ENCODE results near the gene ZBTB39. TPM values are rescaled to one million over a fixed set of nuclear protein-coding genes. Genes with fewer than 3 reads are reported as not detected.
A peak's percentile ranks its signal among the peaks of the same experiment; 100 is the strongest.

The ZBTB39 gene
- total and polyA plus RNA-seq, 4 donors, result 1.5 to 6.8 (median 4.3) TPM

DNA sequence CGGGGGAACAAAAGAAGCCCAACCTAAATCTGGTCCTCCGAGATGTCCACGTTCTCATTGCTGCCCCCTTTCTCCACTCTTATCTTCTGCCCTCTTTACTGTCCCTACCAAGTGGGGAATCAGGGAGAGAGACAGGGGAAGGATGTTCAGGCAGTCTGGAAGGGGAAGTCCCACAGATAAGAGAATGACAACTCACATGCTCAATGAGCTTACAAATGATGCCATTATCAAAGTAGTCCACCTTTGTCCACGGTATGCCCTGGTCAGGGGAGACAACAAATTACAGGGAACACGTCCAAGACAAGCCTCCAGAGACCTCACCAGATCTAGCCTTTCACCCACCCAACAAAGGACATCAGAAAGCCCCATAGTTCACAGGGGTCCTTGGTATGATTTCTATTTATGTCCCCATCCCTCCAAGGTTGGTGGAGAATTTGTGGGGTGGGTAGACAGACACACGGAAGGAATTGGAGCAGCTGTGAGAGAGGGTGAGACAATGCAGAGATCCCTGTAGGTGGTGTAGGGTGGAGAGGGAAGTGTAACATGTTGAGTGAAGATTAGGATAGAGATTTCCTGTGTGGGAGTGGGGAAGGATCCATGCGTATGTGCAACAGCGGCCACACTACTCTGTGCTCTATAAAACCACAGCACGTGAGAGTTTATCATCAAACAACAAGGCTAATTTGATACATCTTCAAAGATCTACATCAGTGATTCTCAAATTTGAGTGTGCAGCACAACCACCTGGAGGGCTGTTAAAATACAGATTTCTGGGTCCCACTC, 32.9 kb upstream of the ZBTB39 start:
- Histone ChIP-seq H3K9me3 (ENCODE audit: control insufficient read depth, low read length) (no peaks in the 10 kb centered on the region), H3K27ac (ENCODE audit: low read depth in 1 of 2, low read length in 2 of 2) (no peak overlapping the region), H3K4me1 (ENCODE audit: control insufficient read depth in 1 of 2, insufficient read depth in 2 of 2, low read length in 2 of 2) (no peaks in the 10 kb centered on the region), H3K4me3 (ENCODE audit: low read length in 2 of 2) (no peak overlapping the region), H3K27me3 (ENCODE audit: control insufficient read depth in 1 of 2, insufficient read depth in 2 of 2, low read length in 1 of 2) (no peaks in the 10 kb centered on the region), H3K36me3 (ENCODE audit: control insufficient read depth in 1 of 2, insufficient read depth in 2 of 2, low read length in 1 of 2) (no peaks in the 10 kb centered on the region)
- intact Hi-C loops (cut with DNase I), result no loop called here
- DNase-seq, result no peak
- WGBS, 2 donors, result 83% methylated on average over 9 of the region's 9 CpGs
- no peak for ATAC-seq (ENCODE audit: low FRiP score)

DNA sequence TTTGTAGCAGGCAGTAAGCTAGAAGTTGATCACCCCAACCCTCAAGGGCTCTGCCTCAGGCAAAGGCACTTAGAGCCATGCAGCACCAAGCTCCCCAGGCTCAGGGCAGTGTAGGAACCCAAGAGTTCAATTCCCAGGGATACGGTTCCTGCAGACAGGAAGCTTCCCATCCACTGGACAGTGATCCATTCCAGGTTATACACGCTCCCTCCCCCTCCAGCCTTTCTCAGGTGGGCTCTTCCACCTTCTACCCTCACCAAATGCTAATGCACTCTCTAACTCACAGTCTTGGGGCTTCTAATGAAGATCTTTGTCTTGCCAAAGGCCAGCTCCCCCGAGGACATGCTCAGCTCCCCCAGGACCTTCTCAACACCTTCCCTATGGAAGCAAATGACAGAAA, 30.9 kb upstream of the ZBTB39 start:
- Histone ChIP-seq H3K4me3 (ENCODE audit: low read length in 2 of 2) (no peak overlapping the region), H3K4me1 (ENCODE audit: control insufficient read depth in 1 of 2, insufficient read depth in 2 of 2, low read length in 2 of 2) (no peaks in the 10 kb centered on the region), H3K27me3 (ENCODE audit: control insufficient read depth in 1 of 2, insufficient read depth in 2 of 2, low read length in 1 of 2) (no peaks in the 10 kb centered on the region), H3K9me3 (ENCODE audit: control insufficient read depth, low read length) (no peaks in the 10 kb centered on the region), H3K27ac (ENCODE audit: low read depth in 1 of 2, low read length in 2 of 2) (no peak overlapping the region), H3K36me3 (ENCODE audit: control insufficient read depth in 1 of 2, insufficient read depth in 2 of 2, low read length in 1 of 2) (no peaks in the 10 kb centered on the region)
- ATAC-seq (ENCODE audit: low FRiP score), result no peak
- intact Hi-C loops (cut with DNase I), result no loop called here
- DNase-seq, result no peak
- 45 to 70% methylated on average over 3 of the region's 3 CpGs for WGBS, 2 donors

DNA sequence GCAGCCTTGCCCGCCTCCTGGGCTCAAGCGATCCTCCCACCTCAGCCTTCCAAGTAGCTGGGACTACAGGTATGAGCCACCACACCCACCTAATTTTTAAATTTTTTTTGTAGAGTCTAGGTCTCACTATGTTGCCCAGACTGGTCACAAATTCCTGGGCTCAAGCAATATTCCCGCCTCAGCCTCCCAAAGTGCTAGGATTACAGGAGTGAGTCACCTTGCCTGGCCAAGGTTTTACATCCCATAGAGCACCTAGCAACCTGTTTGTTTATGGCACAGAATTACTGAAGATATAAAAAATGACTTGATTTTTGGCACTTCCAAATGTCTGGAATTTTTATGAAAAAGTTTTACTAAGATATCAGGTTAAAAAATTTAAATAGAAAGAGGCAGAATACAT, 27.1 kb upstream of the ZBTB39 start:
- H3K27ac ChIP-seq (ENCODE audit: low read depth in 1 of 2, low read length in 2 of 2), result no peak overlapping the region
- intact Hi-C loops (cut with DNase I), result no loop called here
- ATAC-seq (ENCODE audit: low FRiP score) (no peak), DNase-seq (no peak)
- WGBS, 2 donors, result 88 to 94% methylated on average over 3 of the region's 3 CpGs
- H3K36me3 ChIP-seq (ENCODE audit: control insufficient read depth in 1 of 2, insufficient read depth in 2 of 2, low read length in 1 of 2), result no peaks in the 10 kb centered on the region
- no peaks in the 10 kb centered on the region for H3K9me3 ChIP-seq (ENCODE audit: control insufficient read depth, low read length)
- H3K27me3 ChIP-seq (ENCODE audit: control insufficient read depth in 1 of 2, insufficient read depth in 2 of 2, low read length in 1 of 2), result no peaks in the 10 kb centered on the region
- no peak overlapping the region for H3K4me3 ChIP-seq (ENCODE audit: low read length in 2 of 2)
- H3K4me1 ChIP-seq (ENCODE audit: control insufficient read depth in 1 of 2, insufficient read depth in 2 of 2, low read length in 2 of 2), result no peaks in the 10 kb centered on the region

DNA sequence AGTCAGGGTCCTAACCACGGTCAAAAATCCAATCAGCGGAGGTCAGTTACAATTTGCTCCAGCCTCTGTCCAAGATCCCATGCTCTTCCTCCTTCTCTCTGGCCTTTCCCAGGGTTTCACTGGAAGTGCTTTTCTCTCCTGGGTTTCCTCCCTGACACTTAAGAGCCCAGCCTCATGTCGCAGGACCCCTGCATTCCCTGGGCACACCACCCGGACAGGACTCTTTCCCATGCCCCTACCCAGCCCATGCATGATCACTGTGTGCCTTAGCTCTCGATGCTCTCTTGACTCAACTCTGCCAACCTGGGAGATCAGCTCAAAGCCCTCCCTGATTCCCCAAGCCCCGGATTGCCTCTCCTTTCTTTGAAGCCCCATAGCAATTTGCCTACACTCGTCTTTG, 25.4 kb upstream of the ZBTB39 start:
- intact Hi-C loops (cut with DNase I), result no loop called here

DNA sequence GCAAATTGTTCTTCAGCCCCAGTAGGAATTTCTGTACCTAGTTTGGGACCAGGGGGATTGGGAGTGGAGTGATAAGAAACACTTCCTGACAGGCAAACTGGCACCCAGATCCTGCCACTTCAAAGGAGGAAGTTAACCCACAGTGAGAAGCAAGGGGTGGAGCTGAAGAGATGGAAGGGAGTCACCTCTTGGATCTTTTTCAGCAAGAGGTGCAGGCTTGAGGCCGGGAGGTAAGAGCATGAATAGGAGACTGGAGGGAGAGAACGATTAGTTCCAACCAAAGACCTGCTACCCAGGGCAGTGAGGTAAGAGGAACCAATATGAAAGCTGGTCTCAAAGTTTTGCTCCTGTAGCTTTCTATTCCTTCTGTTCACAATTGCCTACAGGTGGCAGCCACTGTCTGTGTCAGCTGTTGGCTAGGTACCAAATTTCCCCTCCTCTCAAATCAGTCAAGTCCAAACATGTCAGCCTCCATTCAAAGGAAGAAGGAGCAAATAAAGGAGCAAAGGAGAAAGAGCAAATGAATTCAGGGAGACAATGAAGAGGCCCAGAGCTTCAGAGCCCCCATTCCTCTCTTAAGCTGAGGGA, 24.9 kb upstream of the ZBTB39 start:
- DNase-seq (no peak), ATAC-seq (ENCODE audit: low FRiP score) (no peak)
- Histone ChIP-seq H3K36me3 (ENCODE audit: control insufficient read depth in 1 of 2, insufficient read depth in 2 of 2, low read length in 1 of 2) (no peaks in the 10 kb centered on the region), H3K9me3 (ENCODE audit: control insufficient read depth, low read length) (no peaks in the 10 kb centered on the region), H3K27ac (ENCODE audit: low read depth in 1 of 2, low read length in 2 of 2) (no peak overlapping the region), H3K27me3 (ENCODE audit: control insufficient read depth in 1 of 2, insufficient read depth in 2 of 2, low read length in 1 of 2) (no peaks in the 10 kb centered on the region), H3K4me1 (ENCODE audit: control insufficient read depth in 1 of 2, insufficient read depth in 2 of 2, low read length in 2 of 2) (no peaks in the 10 kb centered on the region), H3K4me3 (ENCODE audit: low read length in 2 of 2) (no peak overlapping the region)
- 53% methylated on average over 2 of the region's 2 CpGs for WGBS, 2 donors
- intact Hi-C loops (cut with DNase I), result no loop called here

More for the DNA sequence above, 25.4 kb upstream of the ZBTB39 start:
- Histone ChIP-seq H3K27me3 (ENCODE audit: control insufficient read depth in 1 of 2, insufficient read depth in 2 of 2, low read length in 1 of 2) (no peaks in the 10 kb centered on the region), H3K36me3 (ENCODE audit: control insufficient read depth in 1 of 2, insufficient read depth in 2 of 2, low read length in 1 of 2) (no peaks in the 10 kb centered on the region), H3K4me3 (ENCODE audit: low read length in 2 of 2) (no peak overlapping the region), H3K4me1 (ENCODE audit: control insufficient read depth in 1 of 2, insufficient read depth in 2 of 2, low read length in 2 of 2) (no peaks in the 10 kb centered on the region), H3K9me3 (ENCODE audit: control insufficient read depth, low read length) (no peaks in the 10 kb centered on the region), H3K27ac (ENCODE audit: low read depth in 1 of 2, low read length in 2 of 2) (no peak overlapping the region)
- DNase-seq, result no peak
- ATAC-seq (ENCODE audit: low FRiP score), result peak; percentile 57
- WGBS, 2 donors, result 70 to 77% methylated on average over 7 of the region's 7 CpGs

DNA sequence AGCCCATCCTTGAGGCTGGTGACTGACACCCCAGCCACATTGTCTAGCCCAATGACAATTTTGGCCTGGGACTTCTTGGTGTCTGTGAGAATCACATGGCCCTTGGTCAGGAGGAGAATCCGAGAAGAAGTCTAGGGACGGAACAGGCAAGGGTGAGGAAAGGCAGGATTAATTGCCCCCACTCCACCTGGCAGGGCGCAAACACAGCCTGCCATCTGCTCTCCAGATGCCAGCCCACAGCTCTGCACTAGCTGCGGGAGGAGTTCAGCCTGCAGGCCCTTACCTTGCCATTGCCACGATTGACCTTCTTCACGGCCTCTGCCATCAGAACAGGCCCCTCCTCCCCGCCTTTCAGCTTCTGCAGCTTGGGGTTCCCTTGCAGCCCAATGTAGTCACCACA, 23.1 kb upstream of the ZBTB39 start:
- no peak for DNase-seq
- intact Hi-C loops (cut with DNase I), result no loop called here
- 88 to 91% methylated on average over 7 of the region's 7 CpGs for WGBS, 2 donors

DNA sequence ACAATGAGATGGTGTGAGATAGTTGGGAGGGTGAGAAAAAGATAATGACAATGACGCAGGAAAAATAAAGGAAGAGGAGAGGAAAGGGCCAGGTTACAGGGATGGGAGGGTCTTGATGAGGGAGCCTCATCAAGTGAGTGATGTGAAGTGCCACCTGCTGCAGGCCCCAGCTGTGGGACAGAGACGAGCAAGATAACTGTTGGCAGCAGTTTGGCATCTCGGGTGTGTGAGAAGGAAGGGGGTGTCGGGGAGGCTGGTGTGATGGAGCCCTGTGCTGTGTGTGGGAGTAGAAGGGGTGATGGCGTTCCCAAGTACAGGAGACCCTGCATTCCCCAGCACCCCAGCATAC, 21.4 kb upstream of the ZBTB39 start:
- H3K27me3 ChIP-seq (ENCODE audit: control insufficient read depth in 1 of 2, insufficient read depth in 2 of 2, low read length in 1 of 2), result no peaks in the 10 kb centered on the region
- DNase-seq, result no peak
- intact Hi-C loops (cut with DNase I), result no loop called here
- 60 to 62% methylated on average over 5 of the region's 5 CpGs for WGBS, 2 donors
- H3K36me3 ChIP-seq (ENCODE audit: control insufficient read depth in 1 of 2, insufficient read depth in 2 of 2, low read length in 1 of 2), result no peaks in the 10 kb centered on the region
- no peak overlapping the region for H3K27ac ChIP-seq (ENCODE audit: low read depth in 1 of 2, low read length in 2 of 2)
- H3K9me3 ChIP-seq (ENCODE audit: control insufficient read depth, low read length), result no peaks in the 10 kb centered on the region
- no peaks in the 10 kb centered on the region for H3K4me1 ChIP-seq (ENCODE audit: control insufficient read depth in 1 of 2, insufficient read depth in 2 of 2, low read length in 2 of 2)
- ATAC-seq (ENCODE audit: low FRiP score), result no peak
- H3K4me3 ChIP-seq (ENCODE audit: low read length in 2 of 2), result no peak overlapping the region

More for the DNA sequence above, 23.1 kb upstream of the ZBTB39 start:
- H3K4me3 ChIP-seq (ENCODE audit: low read length in 2 of 2), result no peak overlapping the region
- ATAC-seq (ENCODE audit: low FRiP score), result no peak
- no peaks in the 10 kb centered on the region for H3K36me3 ChIP-seq (ENCODE audit: control insufficient read depth in 1 of 2, insufficient read depth in 2 of 2, low read length in 1 of 2)
- H3K27ac ChIP-seq (ENCODE audit: low read depth in 1 of 2, low read length in 2 of 2), result no peak overlapping the region
- H3K9me3 ChIP-seq (ENCODE audit: control insufficient read depth, low read length), result no peaks in the 10 kb centered on the region
- no peaks in the 10 kb centered on the region for H3K4me1 ChIP-seq (ENCODE audit: control insufficient read depth in 1 of 2, insufficient read depth in 2 of 2, low read length in 2 of 2)
- H3K27me3 ChIP-seq (ENCODE audit: control insufficient read depth in 1 of 2, insufficient read depth in 2 of 2, low read length in 1 of 2), result no peaks in the 10 kb centered on the region

DNA sequence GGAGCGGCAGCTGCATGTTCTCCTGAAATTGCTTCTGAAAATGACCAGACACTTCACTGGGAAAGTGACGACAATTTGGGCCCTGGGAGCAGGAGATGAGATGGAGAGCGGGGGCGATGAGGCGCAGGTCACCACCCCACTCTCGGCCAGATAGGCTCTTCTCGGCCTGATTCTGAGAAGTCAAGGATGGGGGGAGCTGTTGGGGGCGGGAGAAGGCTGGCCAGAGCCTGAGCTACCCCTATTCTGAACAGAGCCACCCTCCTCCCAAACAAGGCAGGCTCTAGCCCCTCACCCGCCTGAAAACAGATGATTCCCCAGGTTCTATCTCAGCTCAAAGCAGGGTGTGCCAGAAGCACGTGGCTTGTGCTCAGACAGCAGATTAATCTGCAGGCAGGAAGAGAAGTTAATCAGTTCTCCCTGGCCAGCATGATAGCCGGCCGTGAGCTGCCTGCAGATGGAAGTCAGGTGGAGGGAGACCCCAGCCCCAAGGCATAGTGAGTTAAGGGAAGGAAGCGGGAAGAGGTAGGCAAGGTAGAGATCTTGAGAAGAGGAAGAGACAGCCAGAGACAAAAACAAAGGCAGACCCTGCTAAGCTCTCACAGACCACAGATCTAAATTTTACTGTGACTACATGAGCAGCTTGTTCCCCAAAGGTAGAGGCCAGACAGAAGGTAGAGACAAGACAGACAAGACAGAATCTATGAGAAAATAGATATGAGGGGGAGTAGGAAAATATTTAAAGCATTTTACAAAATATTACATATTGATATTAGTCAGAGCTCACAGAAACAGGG, 20.9 kb upstream of the ZBTB39 start:
- H3K4me1 ChIP-seq (ENCODE audit: control insufficient read depth in 1 of 2, insufficient read depth in 2 of 2, low read length in 2 of 2), result no peaks in the 10 kb centered on the region
- no peak overlapping the region for H3K4me3 ChIP-seq (ENCODE audit: low read length in 2 of 2)
- WGBS, 2 donors, result 66 to 68% methylated on average over 13 of the region's 13 CpGs
- intact Hi-C loops (cut with DNase I), result no loop called here
- H3K27ac ChIP-seq (ENCODE audit: low read depth in 1 of 2, low read length in 2 of 2), result no peak overlapping the region
- DNase-seq, result no peak
- no peak for ATAC-seq (ENCODE audit: low FRiP score)
- no peaks in the 10 kb centered on the region for H3K9me3 ChIP-seq (ENCODE audit: control insufficient read depth, low read length)
- no peaks in the 10 kb centered on the region for H3K27me3 ChIP-seq (ENCODE audit: control insufficient read depth in 1 of 2, insufficient read depth in 2 of 2, low read length in 1 of 2)
- H3K36me3 ChIP-seq (ENCODE audit: control insufficient read depth in 1 of 2, insufficient read depth in 2 of 2, low read length in 1 of 2), result no peaks in the 10 kb centered on the region
